Gastroesophageal sphincter (tissue), 4 donors: Measurements from ENCODE around the gene PI4KB. TPM values are rescaled to one million over a fixed set of nuclear protein-coding genes. Genes with fewer than 3 reads are reported as not detected.

Experiments
- ATAC-seq: fragments of 150-250 bp; one replicate; pipeline ENCODE4 v1.9.1; 2016; ENCODE audit warnings: mild to moderate bottlenecking, moderate library complexity
- H3K27ac ChIP-seq, 4 donors: fragments of 200-600 bp; sonication (generic) in 3 of 4; 1 replicate in 3 of 4; 2 replicates in 1 of 4; pipeline ENCODE4 v1.5.1; 2016 to 2019
- H3K27me3 ChIP-seq: fragments of 200-600 bp; sonication (generic); one replicate; pipeline ENCODE4 v1.5.1; 2019
- H3K36me3 ChIP-seq, 2 donors: fragments of 200-600 bp; sonication (generic); one replicate each; pipeline ENCODE4 v1.5.1; 2019; ENCODE audit warnings: control low read depth in 1 of 2
- H3K4me1 ChIP-seq, 3 donors: fragments of 200-600 bp; sonication (generic); 1 replicate in 2 of 3; 2 replicates in 1 of 3; pipeline ENCODE4 v1.5.1; 2016 to 2019; ENCODE audit warnings: control low read depth in 2 of 3
- H3K4me3 ChIP-seq, 2 donors: fragments of 200-600 bp; sonication (generic); one replicate each; pipeline ENCODE4 v1.5.1; 2019; ENCODE audit warnings: mild to moderate bottlenecking in 1 of 2, moderate library complexity in 1 of 2
- H3K9me3 ChIP-seq, 3 donors: fragments of 200-600 bp; sonication (generic); one replicate each; pipeline ENCODE4 v1.5.1; 2017 to 2019; ENCODE audit warnings: control low read depth in 2 of 3
- CTCF ChIP-seq, 4 experiments: fragments of 200-600 bp in 2 of 4; fragments of 450-650 bp in 2 of 4; sonication (generic) in 1 of 4; IDR thresholded peaks; one replicate each; pipeline ENCODE4 v1.5.1; 2017 to 2019; ENCODE audit warnings: antibody characterized with exemption in 4 of 4, mild to moderate bottlenecking in 2 of 4, moderate library complexity in 2 of 4
- EP300 ChIP-seq: sonication (generic); formaldehyde crosslinking; IDR thresholded peaks from one replicate; pipeline ENCODE4 v1.6.1; 2017; ENCODE audit warnings: antibody characterized with exemption, mild to moderate bottlenecking
- POLR2A ChIP-seq, 2 donors: fragments of 450-650 bp; IDR thresholded peaks; one replicate each; pipeline ENCODE4 v1.6.1; 2017; ENCODE audit warnings: antibody characterized with exemption in 2 of 2, mild to moderate bottlenecking in 2 of 2, moderate library complexity in 1 of 2
- POLR2AphosphoS5 ChIP-seq: sonication (generic); formaldehyde crosslinking; IDR thresholded peaks from one replicate; pipeline ENCODE4 v1.6.1; 2017; ENCODE audit warnings: antibody characterized with exemption
- WGBS, 2 donors: methylation state at CpG; one replicate each; pipeline ENCODE4 v1.1.5; 2018; ENCODE audit warnings: low coverage in 1 of 2; 5-methylcytosine and 5-hydroxymethylcytosine counted together
- total RNA-seq, 4 donors: library from RNA; depleted of rRNA; stranded (reverse); fragments of >200 nt; gene quantifications; one replicate each; pipeline ENCODE4 v1.1.0, GENCODE V29; 2016

Gene PI4KB
- total RNA-seq, 4 donors from 2014 or later = 95.0 to 104 (median 97.9) TPM

DNA sequence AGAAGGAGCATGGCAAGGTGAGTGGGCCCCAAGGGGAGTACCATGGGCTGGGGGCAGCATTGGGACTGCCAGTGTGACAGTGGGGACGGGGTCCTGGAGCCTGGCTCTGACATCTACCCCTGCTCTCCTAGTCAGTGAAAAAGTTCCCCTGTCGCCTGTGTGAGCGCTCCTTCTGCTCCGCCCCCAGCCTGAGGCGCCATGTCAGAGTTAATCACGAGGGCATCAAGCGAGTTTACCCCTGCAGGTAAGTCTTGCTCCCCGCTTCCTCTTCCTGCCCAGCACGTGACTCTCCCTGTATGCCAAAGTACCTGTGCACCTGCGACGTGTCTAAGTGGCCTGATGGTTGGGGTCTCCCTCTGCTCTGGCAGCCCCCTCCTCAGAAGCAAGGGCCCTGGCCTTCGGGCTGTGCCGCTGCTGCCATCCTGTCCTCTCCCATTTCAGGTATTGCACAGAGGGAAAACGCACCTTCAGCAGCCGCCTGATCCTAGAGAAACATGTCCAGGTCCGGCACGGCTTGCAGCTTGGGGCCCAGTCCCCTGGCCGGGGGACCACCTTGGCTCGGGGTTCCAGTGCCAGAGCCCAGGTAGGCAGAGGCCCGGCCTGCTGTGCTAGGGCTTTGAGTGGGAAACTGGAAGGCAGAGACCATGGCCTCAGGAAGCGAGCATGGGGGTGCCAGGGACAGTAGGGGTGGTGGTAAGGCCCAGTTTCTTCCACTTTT lies 37.1 kb downstream of the PI4KB start:
- TF ChIP-seq POLR2A (IDR thresholded peaks at IDR 0.05) (no peak), POLR2AphosphoS5 (no peak), EP300 (no peak), CTCF (IDR thresholded peaks at IDR 0.05) (no peak)
- Histone ChIP-seq H3K27me3 (no peaks in the 10 kb centered on the region), H3K4me1 (peaks cover 0 to 19% (median 0%) of the 10 kb centered on the region in 3 donors), H3K4me3 (no peak overlapping the region), H3K9me3 (no peaks in the 10 kb centered on the region), H3K36me3 (peaks cover 0 to 100% of the 10 kb centered on the region in 2 donors), H3K27ac (peak overlapping the region in 1 of 4 donors; percentile 6)
- no peak for ATAC-seq
- WGBS, 2 donors = 60% methylated on average over 2 of the region's 21 CpGs; no CpG with 5 or more reads in 1 of the 2 donors

DNA sequence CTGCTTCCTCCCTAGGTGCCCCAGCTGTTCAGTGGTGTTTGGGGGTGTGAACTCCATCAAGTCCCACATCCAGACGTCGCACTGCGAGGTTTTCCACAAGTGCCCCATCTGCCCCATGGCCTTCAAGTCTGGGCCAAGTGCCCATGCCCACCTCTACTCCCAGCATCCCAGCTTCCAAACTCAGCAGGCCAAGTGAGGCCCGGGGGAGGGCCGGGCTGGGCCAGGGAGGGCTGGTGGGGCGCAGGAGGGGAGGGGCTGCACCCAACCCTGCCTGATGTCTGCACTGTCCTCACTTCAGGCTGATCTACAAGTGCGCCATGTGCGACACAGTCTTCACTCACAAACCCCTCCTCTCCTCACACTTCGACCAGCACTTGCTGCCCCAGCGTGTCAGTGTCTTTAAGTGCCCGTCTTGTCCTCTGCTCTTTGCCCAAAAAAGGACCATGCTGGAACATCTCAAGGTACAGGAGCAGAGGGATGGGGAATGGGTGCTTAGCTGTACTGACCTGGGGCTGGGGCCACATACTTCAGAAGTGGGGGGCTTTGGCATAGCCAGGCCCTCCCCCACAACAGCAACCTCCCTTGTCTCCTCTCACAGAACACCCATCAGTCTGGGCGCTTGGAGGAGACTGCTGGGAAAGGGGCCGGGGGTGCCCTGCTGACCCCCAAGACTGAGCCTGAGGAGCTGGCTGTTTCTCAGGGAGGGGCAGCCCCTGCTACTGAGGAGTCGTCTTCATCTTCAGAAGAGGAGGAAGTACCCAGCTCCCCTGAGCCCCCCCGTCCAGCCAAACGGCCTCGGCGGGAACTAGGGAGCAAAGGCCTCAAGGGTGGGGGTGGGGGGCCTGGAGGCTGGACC lies 37.9 kb downstream of the PI4KB start:
- ATAC-seq = no peak
- TF ChIP-seq EP300 (no peak), POLR2AphosphoS5 (no peak), POLR2A (IDR thresholded peaks at IDR 0.05) (no peak), CTCF (IDR thresholded peaks at IDR 0.05) (no peak)
- peak overlapping the region in 1 of 4 donors; percentile 6 for H3K27ac ChIP-seq

GRCh38 chr1:151288502-151288901 lies 38.7 kb downstream of the PI4KB start:
- Histone ChIP-seq H3K9me3 (no peaks in the 10 kb centered on the region), H3K4me3 (no peak overlapping the region), H3K27ac (no peak overlapping the region), H3K27me3 (no peaks in the 10 kb centered on the region), H3K4me1 (peaks cover 0 to 35% (median 7%) of the 10 kb centered on the region in 3 donors), H3K36me3 (peaks cover 0 to 88% of the 10 kb centered on the region in 2 donors)
- ATAC-seq = no peak
- WGBS, 2 donors = no CpG with 5 or more reads among the region's 14 CpGs
- no peak for TF ChIP-seq EP300
- no peak for TF ChIP-seq POLR2AphosphoS5
- TF ChIP-seq CTCF (IDR thresholded peaks at IDR 0.05) = no peak
- no peak for TF ChIP-seq POLR2A (IDR thresholded peaks at IDR 0.05)

More for the DNA sequence above, 37.9 kb downstream of the PI4KB start:
- Histone ChIP-seq H3K4me1 (peaks cover 0 to 27% (median 0%) of the 10 kb centered on the region in 3 donors), H3K27me3 (no peaks in the 10 kb centered on the region), H3K4me3 (no peak overlapping the region), H3K9me3 (no peaks in the 10 kb centered on the region), H3K36me3 (peaks cover 0 to 96% of the 10 kb centered on the region in 2 donors)
- 82 to 83% methylated on average over 3 to 4 of the region's 18 CpGs for WGBS, 2 donors

- WGBS, 2 donors = 90% methylated on average over 2 of the region's 22 CpGs; no CpG with 5 or more reads in 1 of the 2 donors
- Histone ChIP-seq H3K4me1 (peaks cover 0 to 40% (median 9%) of the 10 kb centered on the region in 3 donors), H3K27ac (no peak overlapping the region), H3K4me3 (no peak overlapping the region), H3K9me3 (no peaks in the 10 kb centered on the region), H3K36me3 (peaks cover 0 to 82% of the 10 kb centered on the region in 2 donors), H3K27me3 (no peaks in the 10 kb centered on the region)
- ATAC-seq = no peak
- TF ChIP-seq POLR2A (IDR thresholded peaks at IDR 0.05) (no peak), POLR2AphosphoS5 (no peak), EP300 (no peak)
Measured at GRCh38 chr1:151287767-151288500, 39.3 kb downstream of the PI4KB start.

- ATAC-seq = no peak
- Histone ChIP-seq H3K36me3 (peaks cover 0 to 76% of the 10 kb centered on the region in 2 donors), H3K4me3 (no peak overlapping the region), H3K9me3 (no peaks in the 10 kb centered on the region), H3K27ac (no peak overlapping the region), H3K27me3 (no peaks in the 10 kb centered on the region), H3K4me1 (peaks cover 0 to 41% (median 9%) of the 10 kb centered on the region in 3 donors)
- WGBS, 2 donors = no CpG with 5 or more reads among the region's 7 CpGs
- no peak for TF ChIP-seq POLR2AphosphoS5
- no peak for TF ChIP-seq EP300
- TF ChIP-seq POLR2A (IDR thresholded peaks at IDR 0.05) = no peak
- no peak for TF ChIP-seq CTCF (IDR thresholded peaks at IDR 0.05)
Measured at GRCh38 chr1:151287341-151287699, 39.9 kb downstream of the PI4KB start.
